CD1c-positive myeloid dendritic cell (primary cell): Measurements from ENCODE around the gene TM9SF2.
A peak's percentile ranks its signal among the peaks of the same experiment; 100 is the strongest.
"Not testable (repeated sequence)": the region's sequence is repeated elsewhere in the genome, so short reads cannot be mapped to it uniquely, and the experiment has no call there.

Source experiments
- DNase-seq: peaks from one replicate; pipeline ENCODE4 v3.0.0-alpha.2; 2016; ENCODE audit errors: extremely low spot score

The TM9SF2 gene

GRCh38 chr13:99536023-99536422 lies 34.8 kb downstream of the TM9SF2 start:
- no peak for DNase-seq

GRCh38 chr13:99540530-99540929 lies 39.3 kb downstream of the TM9SF2 start:
- DNase-seq: no peak

- peak; percentile 81 for DNase-seq
Measured at GRCh38 chr13:99542788-99543406, 41.6 kb downstream of the TM9SF2 start.

- DNase-seq: no peak
Measured at GRCh38 chr13:99545361-99545760, 44.1 kb downstream of the TM9SF2 start.

GRCh38 chr13:99545979-99546378 lies 44.7 kb downstream of the TM9SF2 start:
- DNase-seq: no peak

GRCh38 chr13:99546878-99547277 lies 45.6 kb downstream of the TM9SF2 start:
- DNase-seq: no peak

- DNase-seq: peak; percentile 65
Measured at GRCh38 chr13:99548448-99548847, 47.2 kb downstream of the TM9SF2 start.

GRCh38 chr13:99553033-99553432 lies 51.8 kb downstream of the TM9SF2 start:
- DNase-seq: no peak

- no peak for DNase-seq
Measured at GRCh38 chr13:99555149-99555548, 53.9 kb downstream of the TM9SF2 start.

GRCh38 chr13:99556867-99557443 lies 55.7 kb downstream of the TM9SF2 start:
- DNase-seq: no peak

- no peak for DNase-seq
Measured at GRCh38 chr13:99558570-99559180, 57.4 kb downstream of the TM9SF2 start.

- no peak for DNase-seq
Measured at GRCh38 chr13:99559560-99559959, 58.3 kb downstream of the TM9SF2 start.

- DNase-seq: no peak
Measured at GRCh38 chr13:99563404-99563803, 62.1 kb downstream of the TM9SF2 start.

GRCh38 chr13:99564386-99564785 lies 63.1 kb downstream of the TM9SF2 start:
- DNase-seq: no peak

- no peak for DNase-seq
Measured at GRCh38 chr13:99565478-99566124, 64.3 kb downstream of the TM9SF2 start.

GRCh38 chr13:99566125-99567083 lies 65.1 kb downstream of the TM9SF2 start:
- DNase-seq: no peak

- DNase-seq: not testable (repeated sequence)
Measured at GRCh38 chr13:99568901-99569300, 67.6 kb downstream of the TM9SF2 start.

GRCh38 chr13:99572131-99572530 lies 70.9 kb downstream of the TM9SF2 start:
- no peak for DNase-seq

- DNase-seq: no peak
Measured at GRCh38 chr13:99572921-99573320, 71.6 kb downstream of the TM9SF2 start.

- DNase-seq: no peak
Measured at GRCh38 chr13:99575376-99576120, 74.3 kb downstream of the TM9SF2 start.
